DOHH2 (cell line): ENCODE measurements around the gene VPS54.

Experiments
- CTCF ChIP-seq: fragments of 200-600 bp; sonication (generic); IDR thresholded peaks from one replicate; pipeline ENCODE4 v1.5.1; 2014; ENCODE audit warnings: antibody characterized with exemption, mild to moderate bottlenecking, low read depth, low read length; ENCODE audit not compliant: poor library complexity, severe bottlenecking
- EZH2phosphoT487 ChIP-seq: fragments of 200-600 bp; sonication (generic); IDR thresholded peaks from 2 replicates; pipeline ENCODE4 v1.6.1; 2017; ENCODE audit warnings: borderline replicate concordance, mild to moderate bottlenecking, antibody characterized with exemption, low read length, moderate library complexity, mixed read lengths

DNA sequence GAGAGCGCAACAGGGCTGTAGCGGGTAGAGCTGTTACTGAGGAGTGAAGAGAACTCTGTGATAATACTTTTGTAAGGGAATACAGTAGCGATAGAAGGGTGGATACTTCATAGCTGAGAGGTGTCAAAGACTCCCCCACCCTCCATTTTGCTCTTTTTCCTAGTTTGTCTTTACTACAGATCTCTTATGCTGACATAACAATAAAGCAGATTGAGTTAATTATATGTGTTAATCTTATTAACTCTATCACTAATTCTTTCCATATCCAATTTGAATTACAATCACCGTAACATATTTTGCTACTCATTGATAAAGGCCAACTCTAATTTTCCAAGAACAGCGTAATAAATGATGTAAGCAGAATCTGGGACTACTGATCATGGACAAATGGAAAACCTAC lies 120.4 kb downstream of the VPS54 start:
- no peak for TF ChIP-seq CTCF
- no peak for TF ChIP-seq EZH2phosphoT487
